ENCODE data around the gene HMGN1. TPM values are rescaled to one million over a fixed set of nuclear protein-coding genes. Genes with fewer than 3 reads are reported as not detected.

HMGN1 gene
- total RNA-seq, 1 experiment from 2014 or later = 516 TPM

DNA sequence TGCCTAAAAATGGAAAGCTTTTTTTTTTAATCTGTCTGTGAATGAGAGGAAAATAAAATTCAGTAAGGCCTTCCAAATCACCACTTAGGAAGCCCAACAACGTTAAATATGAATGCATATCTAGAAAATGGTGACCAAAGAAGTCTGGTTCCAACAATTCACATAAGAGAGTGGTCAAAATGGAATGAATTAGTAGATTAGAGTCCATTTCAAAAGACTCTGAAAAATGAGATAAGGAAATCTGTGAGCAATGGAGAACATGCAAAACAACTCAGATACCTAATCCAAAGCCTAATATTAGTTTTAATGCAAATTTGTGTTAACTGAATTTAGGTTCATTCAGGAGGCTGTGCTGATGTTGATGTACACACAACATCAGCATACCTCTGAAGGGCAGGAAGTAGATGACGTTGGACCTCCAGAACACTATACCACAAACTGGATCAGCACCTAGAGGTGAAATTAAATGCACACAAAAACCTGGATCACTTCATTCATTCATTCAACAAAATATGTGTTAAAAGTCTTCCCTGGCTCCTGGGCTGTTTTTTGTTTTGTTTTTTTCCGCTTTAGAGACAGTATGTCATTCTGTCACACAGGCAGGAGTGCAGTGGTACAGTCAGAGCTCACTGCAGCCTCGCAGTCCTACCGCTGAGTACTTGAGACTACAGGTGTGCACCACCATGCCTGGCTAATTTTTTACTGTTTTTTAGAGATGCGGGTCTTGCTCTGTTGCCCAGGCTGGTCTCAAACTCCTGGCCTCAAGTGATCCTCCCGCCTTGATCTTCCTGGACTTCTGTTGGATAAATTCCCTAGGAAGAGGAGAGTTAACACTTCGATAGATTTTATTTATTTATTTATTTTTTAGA lies 30.6 kb downstream of the HMGN1 start:
- Histone ChIP-seq H3T11ph (ENCODE audit: low read length) (no peak overlapping the region), H3K23ac (ENCODE audit: insufficient read length, low read depth, low read length) (no peak overlapping the region), H3K4me2 (ENCODE audit: insufficient read depth, insufficient read length, low read length) (no peak overlapping the region), H4K5ac (ENCODE audit: insufficient read length, low read depth, low read length) (no peak overlapping the region), H4K91ac (ENCODE audit: insufficient read length, low read depth, low read length) (no peak overlapping the region), H3K9ac (ENCODE audit: extremely low read depth, insufficient read length, low read length) (no peak overlapping the region), H2BK20ac (ENCODE audit: low read depth, low read length, poor library complexity, severe bottlenecking) (no peak overlapping the region), H3K79me2 (ENCODE audit: insufficient read depth, low read length) (no peaks in the 10 kb centered on the region), H3K27me3 (ENCODE audit: insufficient read depth, low read length) (no peaks in the 10 kb centered on the region), H2AFZ (ENCODE audit: low read length) (no peak overlapping the region), H2BK15ac (ENCODE audit: low read depth, low read length) (no peak overlapping the region), H2BK5ac (ENCODE audit: insufficient read length, low read length) (no peak overlapping the region), H3K4me1 (ENCODE audit: insufficient read depth, low read length) (no peaks in the 10 kb centered on the region), H2BK12ac (ENCODE audit: insufficient read length, low read depth, low read length) (no peak overlapping the region), H3K56ac (ENCODE audit: insufficient read length, low read depth, low read length) (no peak overlapping the region), H3K79me1 (ENCODE audit: insufficient read depth, low read depth, low read length, poor library complexity, severe bottlenecking) (no peaks in the 10 kb centered on the region), H3K23me2 (ENCODE audit: insufficient read length, low read depth, low read length, poor library complexity, severe bottlenecking) (peaks cover 5% of the 10 kb centered on the region), H2BK120ac (ENCODE audit: low read depth, low read length, poor library complexity, severe bottlenecking) (no peak overlapping the region), H4K8ac (replicated peaks; ENCODE audit: insufficient read length, low read depth, low read length) (no peak overlapping the region), H3K27ac (ENCODE audit: insufficient read length, low read depth, low read length) (no peak overlapping the region), H4K20me1 (ENCODE audit: control insufficient read depth, insufficient read depth, insufficient read length) (no peaks in the 10 kb centered on the region), H3K4ac (ENCODE audit: low read depth, low read length) (no peak overlapping the region), H3K18ac (ENCODE audit: insufficient read length, low read depth, low read length) (no peak overlapping the region), H3K9me3 (ENCODE audit: control insufficient read depth, low read depth, low read length) (no peaks in the 10 kb centered on the region), H3K14ac (ENCODE audit: insufficient read depth, low read length) (no peak overlapping the region), H2AK5ac (ENCODE audit: insufficient read length, low read length) (no peak overlapping the region)
- Mint-ChIP-seq H3K9me3 (peaks cover 0 to 4% of the 10 kb centered on the region in 2 experiments; a peak in 2 of 5 replicates), H3K4me1 (peaks cover 8% of the 10 kb centered on the region in 2 experiments; a peak in 3 of 4 replicates), H3K27me3 (ENCODE audit: low read depth) (peaks cover 2% of the 10 kb centered on the region; the same call in 1 of the 2 replicates), H3K36me3 (ENCODE audit: insufficient read depth in 1 of 3, low read depth in 3 of 3) (no peaks in the 10 kb centered on the region), H3K27ac (no peak overlapping the region), H3K4me3 (no peak overlapping the region)
- no CpG with 5 or more reads among the region's 8 CpGs for WGBS (ENCODE audit: extremely low coverage, insufficient read length, low lambda C conversion rate)
- TF ChIP-seq, protein P1, sequence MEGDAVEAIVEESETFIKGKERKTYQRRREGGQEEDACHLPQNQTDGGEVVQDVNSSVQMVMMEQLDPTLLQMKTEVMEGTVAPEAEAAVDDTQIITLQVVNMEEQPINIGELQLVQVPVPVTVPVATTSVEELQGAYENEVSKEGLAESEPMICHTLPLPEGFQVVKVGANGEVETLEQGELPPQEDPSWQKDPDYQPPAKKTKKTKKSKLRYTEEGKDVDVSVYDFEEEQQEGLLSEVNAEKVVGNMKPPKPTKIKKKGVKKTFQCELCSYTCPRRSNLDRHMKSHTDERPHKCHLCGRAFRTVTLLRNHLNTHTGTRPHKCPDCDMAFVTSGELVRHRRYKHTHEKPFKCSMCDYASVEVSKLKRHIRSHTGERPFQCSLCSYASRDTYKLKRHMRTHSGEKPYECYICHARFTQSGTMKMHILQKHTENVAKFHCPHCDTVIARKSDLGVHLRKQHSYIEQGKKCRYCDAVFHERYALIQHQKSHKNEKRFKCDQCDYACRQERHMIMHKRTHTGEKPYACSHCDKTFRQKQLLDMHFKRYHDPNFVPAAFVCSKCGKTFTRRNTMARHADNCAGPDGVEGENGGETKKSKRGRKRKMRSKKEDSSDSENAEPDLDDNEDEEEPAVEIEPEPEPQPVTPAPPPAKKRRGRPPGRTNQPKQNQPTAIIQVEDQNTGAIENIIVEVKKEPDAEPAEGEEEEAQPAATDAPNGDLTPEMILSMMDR (conservative IDR thresholded peaks at IDR 0.05) = no peak
- DNase-seq = no peak

Data from H9 (cell line).